Peyer's patch (tissue), 4 donors: Measurements from ENCODE around the gene RFX1.

Source experiments
- CTCF ChIP-seq, 6 experiments: fragments of 450-650 bp in 4 of 6; fragments of 200-600 bp in 2 of 6; sonication (generic) in 1 of 6; IDR thresholded peaks; one replicate each; pipeline ENCODE4 v1.5.1; 2017 to 2019; ENCODE audit warnings: antibody characterized with exemption in 6 of 6, mild to moderate bottlenecking in 3 of 6, moderate library complexity in 1 of 6
- POLR2A ChIP-seq, 2 donors: fragments of 450-650 bp; IDR thresholded peaks; one replicate each; pipeline ENCODE4 v1.5.1; 2017; ENCODE audit warnings: antibody characterized with exemption in 2 of 2, mild to moderate bottlenecking in 2 of 2, moderate library complexity in 2 of 2

- no peak for TF ChIP-seq POLR2A (IDR thresholded peaks at IDR 0.05)
- no peak for TF ChIP-seq CTCF (IDR thresholded peaks at IDR 0.05)
Measured at GRCh38 chr19:13968383-13968935, 37.7 kb downstream of the RFX1 start.
